H9 (cell line): ENCODE results near the gene CYP27C1. TPM values are rescaled to one million over a fixed set of nuclear protein-coding genes. Genes with fewer than 3 reads are reported as not detected.

Experiments
- DNase-seq: peaks from one replicate; pipeline ENCODE4 v3.0.0-alpha.2; 2017
- H2AFZ ChIP-seq: one replicate; pipeline ENCODE4 v1.6.1; 2013; ENCODE audit warnings: mild to moderate bottlenecking, low read length, control low read depth, moderate library complexity
- H2AK5ac ChIP-seq: 2 replicates; pipeline ENCODE4 v1.6.1; 2013; ENCODE audit warnings: low read length, control low read depth, mixed read lengths; ENCODE audit not compliant: insufficient read length
- H2BK120ac ChIP-seq: one replicate; pipeline ENCODE4 v1.6.1; 2013; ENCODE audit warnings: low read depth, mild to moderate bottlenecking, low read length, control low read depth, inconsistent platforms; ENCODE audit not compliant: poor library complexity, severe bottlenecking
- H2BK12ac ChIP-seq: 2 replicates; pipeline ENCODE4 v1.6.1; 2013; ENCODE audit warnings: low read length, control low read depth, mixed read lengths, low read depth; ENCODE audit not compliant: insufficient read length
- H2BK15ac ChIP-seq: 2 replicates; pipeline ENCODE4 v1.6.1; 2013; ENCODE audit warnings: low read depth, low read length, control low read depth
- H2BK20ac ChIP-seq: one replicate; pipeline ENCODE4 v1.6.1; 2013; ENCODE audit warnings: low read depth, mild to moderate bottlenecking, low read length, control low read depth, inconsistent platforms; ENCODE audit not compliant: poor library complexity, severe bottlenecking
- H2BK5ac ChIP-seq: 2 replicates; pipeline ENCODE4 v1.6.1; 2013; ENCODE audit warnings: low read length, control low read depth, mixed read lengths; ENCODE audit not compliant: insufficient read length
- H3K14ac ChIP-seq: 2 replicates; pipeline ENCODE4 v1.6.1; 2013; ENCODE audit warnings: low read length, control low read depth; ENCODE audit not compliant: insufficient read depth
- H3K18ac ChIP-seq: 2 replicates; pipeline ENCODE4 v1.6.1; 2013; ENCODE audit warnings: low read depth, mild to moderate bottlenecking, mixed read lengths, low read length, control low read depth; ENCODE audit not compliant: insufficient read length
- H3K23ac ChIP-seq: 2 replicates; pipeline ENCODE4 v1.6.1; 2013; ENCODE audit warnings: low read length, control low read depth, mixed read lengths, low read depth; ENCODE audit not compliant: insufficient read length
- H3K23me2 ChIP-seq: 2 replicates; pipeline ENCODE4 v1.6.1; 2013; ENCODE audit warnings: low read depth, mild to moderate bottlenecking, mixed read lengths, low read length, control low read depth; ENCODE audit not compliant: insufficient read length, poor library complexity, severe bottlenecking
- H3K27ac ChIP-seq: 2 replicates; pipeline ENCODE4 v1.5.1; 2013; ENCODE audit warnings: low read length, control low read depth, mixed read lengths, low read depth; ENCODE audit not compliant: insufficient read length
- H3K27me3 ChIP-seq: 2 replicates; pipeline ENCODE4 v1.6.1; 2013; ENCODE audit warnings: low read length, control low read depth, inconsistent platforms; ENCODE audit not compliant: insufficient read depth
- H3K4ac ChIP-seq: 2 replicates; pipeline ENCODE4 v1.6.1; 2013; ENCODE audit warnings: low read depth, mild to moderate bottlenecking, control low read depth, inconsistent platforms, low read length, moderate library complexity
- H3K4me1 ChIP-seq: 2 replicates; pipeline ENCODE4 v1.6.1; 2013; ENCODE audit warnings: low read length, control low read depth, inconsistent platforms; ENCODE audit not compliant: insufficient read depth
- H3K4me2 ChIP-seq: 2 replicates; pipeline ENCODE4 v1.6.1; 2013; ENCODE audit warnings: low read length, control low read depth, mixed read lengths; ENCODE audit not compliant: insufficient read length, insufficient read depth
- H3K56ac ChIP-seq: 2 replicates; pipeline ENCODE4 v1.6.1; 2013; ENCODE audit warnings: low read depth, mild to moderate bottlenecking, mixed read lengths, low read length, control low read depth; ENCODE audit not compliant: insufficient read length
- H3K79me1 ChIP-seq: 2 replicates; pipeline ENCODE4 v1.6.1; 2013; ENCODE audit warnings: low read depth, mild to moderate bottlenecking, moderate library complexity, low read length, control low read depth, inconsistent platforms; ENCODE audit not compliant: insufficient read depth, poor library complexity, severe bottlenecking
- H3K79me2 ChIP-seq: 2 replicates; pipeline ENCODE4 v1.6.1; 2013; ENCODE audit warnings: low read length, control low read depth, inconsistent platforms; ENCODE audit not compliant: insufficient read depth
- H3K9ac ChIP-seq: 2 replicates; pipeline ENCODE4 v1.6.1; 2013; ENCODE audit warnings: low read length, control low read depth, mixed read lengths; ENCODE audit not compliant: insufficient read length; ENCODE audit errors: extremely low read depth
- H3K9me3 ChIP-seq: one replicate; pipeline ENCODE4 v1.6.1; 2013; ENCODE audit warnings: low read depth, low read length, inconsistent platforms; ENCODE audit not compliant: control insufficient read depth
- H3T11ph ChIP-seq: one replicate; pipeline ENCODE4 v1.6.1; 2013; ENCODE audit warnings: mild to moderate bottlenecking, low read length, control low read depth, inconsistent platforms
- H4K20me1 ChIP-seq: one replicate; pipeline ENCODE4 v1.6.1; 2013; ENCODE audit not compliant: control insufficient read depth, insufficient read length, insufficient read depth
- H4K5ac ChIP-seq: 2 replicates; pipeline ENCODE4 v1.6.1; 2013; ENCODE audit warnings: low read depth, mild to moderate bottlenecking, mixed read lengths, low read length, control low read depth; ENCODE audit not compliant: insufficient read length
- H4K8ac ChIP-seq: replicated peaks from 2 replicates; pipeline ENCODE4 v1.6.1; 2013; ENCODE audit warnings: low read length, control low read depth, mixed read lengths, low read depth; ENCODE audit not compliant: insufficient read length
- H4K91ac ChIP-seq: 2 replicates; pipeline ENCODE4 v1.6.1; 2013; ENCODE audit warnings: low read depth, mild to moderate bottlenecking, moderate library complexity, mixed read lengths, low read length, control low read depth; ENCODE audit not compliant: insufficient read length
- H3K27ac Mint-ChIP-seq, 3 experiments: 2 replicates in 2 of 3; 3 replicates in 1 of 3; pipeline ENCODE4 v1.8.0; 2020 to 2021; ENCODE audit warnings: mixed read lengths in 3 of 3, mild to moderate bottlenecking in 1 of 3, moderate library complexity in 1 of 3
- H3K27me3 Mint-ChIP-seq: 2 replicates; pipeline ENCODE4 v1.8.0; 2021; ENCODE audit warnings: low read depth, mild to moderate bottlenecking, moderate library complexity, mixed read lengths
- H3K36me3 Mint-ChIP-seq, 3 experiments: 2 replicates in 2 of 3; 3 replicates in 1 of 3; pipeline ENCODE4 v1.8.0; 2020 to 2021; ENCODE audit warnings: low read depth in 3 of 3, mixed read lengths in 3 of 3; ENCODE audit not compliant: insufficient read depth in 1 of 3
- H3K4me1 Mint-ChIP-seq, 2 experiments: 2 replicates each; pipeline ENCODE4 v1.8.0; 2020; ENCODE audit warnings: mixed read lengths in 2 of 2
- H3K4me3 Mint-ChIP-seq, 2 experiments: 2 replicates in 1 of 2; 3 replicates in 1 of 2; pipeline ENCODE4 v1.8.0; 2020 to 2021; ENCODE audit warnings: mild to moderate bottlenecking in 2 of 2, mixed read lengths in 2 of 2, moderate library complexity in 1 of 2
- H3K9me3 Mint-ChIP-seq, 2 experiments: 2 replicates in 1 of 2; 3 replicates in 1 of 2; pipeline ENCODE4 v1.8.0; 2020; ENCODE audit warnings: mild to moderate bottlenecking in 2 of 2, mixed read lengths in 2 of 2, moderate library complexity in 1 of 2
- CTCF ChIP-seq: fragments of 200-600 bp; sonication (generic); conservative IDR thresholded peaks from 3 replicates; pipeline ENCODE4 v1.8.0; 2021; ENCODE audit warnings: antibody characterized with exemption, mild to moderate bottlenecking
- WGBS: extraction: QIAGEN DNeasy Blood & Tissue Kit; methylation state at CpG from one replicate; pipeline ENCODE4 v1.1.7; 2013; ENCODE audit warnings: missing lambda C conversion rate, low lambda C conversion rate, mixed read lengths; ENCODE audit not compliant: insufficient read length; ENCODE audit errors: extremely low coverage; 5-methylcytosine and 5-hydroxymethylcytosine counted together
- total RNA-seq: library from RNA; stranded (reverse); gene quantifications from 2 replicates; pipeline ENCODE4 v1.2.1, GENCODE V29; 2021

The CYP27C1 gene
- total RNA-seq, 1 experiment from 2014 or later = 2.3 TPM

DNA sequence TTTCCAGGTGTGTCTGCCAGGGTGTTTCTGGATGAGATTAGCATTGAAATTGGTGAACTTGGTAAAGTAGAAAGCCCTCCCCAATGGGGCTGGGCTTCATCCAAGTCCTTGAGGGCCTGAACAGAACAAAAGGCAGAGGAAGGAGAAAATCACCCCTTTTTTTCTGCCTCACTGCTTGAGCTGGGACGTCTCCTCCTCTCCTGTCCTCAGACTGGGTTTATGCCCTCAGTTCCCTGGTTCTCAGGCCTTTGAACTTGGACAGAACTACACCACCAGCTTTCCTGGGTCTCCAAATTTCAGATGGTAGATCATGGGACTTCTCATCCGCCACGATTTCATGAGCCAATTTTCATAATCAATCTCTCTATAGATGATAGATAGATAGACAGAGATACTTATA is 59.4 kb downstream of the CYP27C1 start:
- no peaks in the 10 kb centered on the region for H4K20me1 ChIP-seq
- H3K4me1 ChIP-seq = no peaks in the 10 kb centered on the region; the same call in 1 of the 2 replicates
- H2BK12ac ChIP-seq = no peak overlapping the region
- Mint-ChIP-seq H3K4me1 (peaks cover 21 to 23% of the 10 kb centered on the region in 2 experiments), H3K36me3 (no peaks in the 10 kb centered on the region; a peak in 1 of 7 replicates), H3K9me3 (peaks cover 0 to 3% of the 10 kb centered on the region in 2 experiments; a peak in 3 of 5 replicates), H3K27ac (no peak overlapping the region), H3K27me3 (peaks cover 1% of the 10 kb centered on the region; the same call in 1 of the 2 replicates), H3K4me3 (no peak overlapping the region)
- no peaks in the 10 kb centered on the region for H3K9me3 ChIP-seq
- no peak overlapping the region for H4K8ac ChIP-seq
- no peak overlapping the region for H3K4me2 ChIP-seq
- no peak overlapping the region for H3T11ph ChIP-seq
- H4K91ac ChIP-seq = no peak overlapping the region
- no peak overlapping the region for H2BK120ac ChIP-seq
- no peak overlapping the region for H3K14ac ChIP-seq
- H3K27me3 ChIP-seq = no peaks in the 10 kb centered on the region
- no peaks in the 10 kb centered on the region for H3K79me1 ChIP-seq
- no peak overlapping the region for H4K5ac ChIP-seq
- no peak for TF ChIP-seq CTCF
- no peak overlapping the region for H3K9ac ChIP-seq
- no peak overlapping the region for H2BK20ac ChIP-seq
- no peak overlapping the region for H2BK15ac ChIP-seq
- no peak overlapping the region for H3K23ac ChIP-seq
- H3K18ac ChIP-seq = no peak overlapping the region
- no peaks in the 10 kb centered on the region for H3K79me2 ChIP-seq
- WGBS = no CpG with 5 or more reads among the region's 3 CpGs
- H2AFZ ChIP-seq = no peak overlapping the region
- no peaks in the 10 kb centered on the region for H3K23me2 ChIP-seq
- no peak overlapping the region for H3K4ac ChIP-seq
- H3K56ac ChIP-seq = no peak overlapping the region
- no peak overlapping the region for H3K27ac ChIP-seq
- H2AK5ac ChIP-seq = no peak overlapping the region
- H2BK5ac ChIP-seq = no peak overlapping the region
- no peak for DNase-seq
